22Rv1 (cell line): Measurements from ENCODE around the gene CFAP46.

Experiments
- ZFX ChIP-seq: fragments of 450-650 bp; IDR thresholded peaks from 2 replicates; pipeline ENCODE4 v1.6.1; 2017; ENCODE audit warnings: antibody characterized with exemption, borderline replicate concordance
- TF ChIP-seq, protein P1 (sequence below): fragments of 450-650 bp; IDR thresholded peaks from 2 replicates; pipeline ENCODE4 v1.5.1; 2017; ENCODE audit warnings: mild to moderate bottlenecking

DNA sequence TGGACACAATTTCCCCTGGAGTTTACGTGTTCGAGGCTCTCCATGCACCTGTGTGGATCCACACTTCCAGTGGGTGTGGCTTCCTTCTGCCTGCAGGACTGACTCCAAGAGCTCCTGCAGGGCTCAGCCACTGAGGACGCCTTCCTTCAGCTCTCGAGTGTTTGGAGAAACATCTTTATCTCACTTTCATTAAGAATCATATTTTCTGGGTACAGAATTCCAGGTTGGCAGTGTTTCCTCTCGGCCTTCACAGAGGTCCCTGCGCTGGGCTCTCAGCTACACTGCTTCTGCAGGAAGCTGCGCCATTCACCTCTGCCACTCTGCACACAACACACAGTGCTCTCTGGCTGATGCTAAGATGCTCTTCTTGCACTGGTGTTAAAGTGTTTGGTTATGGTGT lies 86.5 kb downstream of the CFAP46 start:
- TF ChIP-seq, protein P1, sequence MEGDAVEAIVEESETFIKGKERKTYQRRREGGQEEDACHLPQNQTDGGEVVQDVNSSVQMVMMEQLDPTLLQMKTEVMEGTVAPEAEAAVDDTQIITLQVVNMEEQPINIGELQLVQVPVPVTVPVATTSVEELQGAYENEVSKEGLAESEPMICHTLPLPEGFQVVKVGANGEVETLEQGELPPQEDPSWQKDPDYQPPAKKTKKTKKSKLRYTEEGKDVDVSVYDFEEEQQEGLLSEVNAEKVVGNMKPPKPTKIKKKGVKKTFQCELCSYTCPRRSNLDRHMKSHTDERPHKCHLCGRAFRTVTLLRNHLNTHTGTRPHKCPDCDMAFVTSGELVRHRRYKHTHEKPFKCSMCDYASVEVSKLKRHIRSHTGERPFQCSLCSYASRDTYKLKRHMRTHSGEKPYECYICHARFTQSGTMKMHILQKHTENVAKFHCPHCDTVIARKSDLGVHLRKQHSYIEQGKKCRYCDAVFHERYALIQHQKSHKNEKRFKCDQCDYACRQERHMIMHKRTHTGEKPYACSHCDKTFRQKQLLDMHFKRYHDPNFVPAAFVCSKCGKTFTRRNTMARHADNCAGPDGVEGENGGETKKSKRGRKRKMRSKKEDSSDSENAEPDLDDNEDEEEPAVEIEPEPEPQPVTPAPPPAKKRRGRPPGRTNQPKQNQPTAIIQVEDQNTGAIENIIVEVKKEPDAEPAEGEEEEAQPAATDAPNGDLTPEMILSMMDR: no peak
- no peak for TF ChIP-seq ZFX
